GM10248 (cell line): ENCODE measurements around the gene CHI3L2.
A peak's percentile ranks its signal among the peaks of the same experiment; 100 is the strongest.

Source experiments
- CTCF ChIA-PET: fragments of 300-600 bp; sonication (Branson Sonifier 250); formaldehyde crosslinking; extraction: SDS; loops from one replicate; lab custom pipeline; 2021; ENCODE audit warnings: antibody characterized with exemption; lab: Yijun Ruan, JAX
- POLR2A ChIA-PET: fragments of 350-650 bp; sonication (Branson Sonifier 250); formaldehyde crosslinking; extraction: SDS; loops from one replicate; lab custom pipeline; 2020; ENCODE audit warnings: antibody characterized with exemption; lab: Yijun Ruan, JAX
- DNase-seq: peaks from one replicate; pipeline ENCODE4 v3.0.0; 2012; ENCODE audit errors: extremely low spot score
- TF ChIP-seq, protein P1 (sequence below): IDR thresholded peaks from 2 replicates; pipeline ENCODE4 v1.5.1; 2012; ENCODE audit warnings: mild to moderate bottlenecking, low read depth; ENCODE audit errors: extremely low read depth, missing control alignments, control extremely low read depth

The CHI3L2 gene

DNA sequence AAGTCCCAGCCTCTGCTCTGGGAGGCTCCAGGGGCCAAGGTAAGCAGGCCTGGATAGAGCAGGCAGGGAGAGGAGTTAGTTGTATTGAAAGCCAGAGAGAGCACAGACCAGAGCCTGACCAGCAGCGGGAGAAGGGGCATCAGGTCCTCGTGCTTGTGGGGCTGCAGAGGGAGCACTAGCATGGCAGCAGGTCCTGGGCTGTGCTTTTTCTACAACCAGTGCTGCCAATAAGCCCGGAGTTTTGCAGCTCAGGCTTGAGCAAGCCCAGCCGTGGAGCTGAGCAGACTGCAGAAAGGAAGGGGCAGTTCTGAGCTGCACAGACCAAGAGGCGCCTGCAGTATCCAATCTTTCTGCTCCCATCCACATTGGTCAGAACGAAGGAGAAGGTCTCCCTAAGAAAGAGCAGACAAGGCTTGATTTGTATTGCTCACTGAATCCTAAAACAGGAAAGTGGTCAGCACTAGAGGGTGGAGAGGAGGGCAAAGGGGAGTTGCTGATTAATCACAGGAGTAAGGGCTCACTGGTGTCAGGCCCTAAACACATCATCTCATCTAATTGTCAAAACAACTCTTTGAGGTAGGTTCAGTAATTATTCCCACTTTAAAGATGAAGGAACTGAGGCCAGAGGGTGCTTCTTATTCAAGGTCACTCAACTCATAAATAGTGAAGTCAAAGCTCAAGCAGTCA is 29.8 kb upstream of the CHI3L2 start:
- no peak for DNase-seq
- POLR2A ChIA-PET = interaction anchor here (0.8 kb wide), 1 partner anchor 17 kb away, joined by 3 read pairs; no protein-coding TSS in a partner anchor
- TF ChIP-seq, protein P1, sequence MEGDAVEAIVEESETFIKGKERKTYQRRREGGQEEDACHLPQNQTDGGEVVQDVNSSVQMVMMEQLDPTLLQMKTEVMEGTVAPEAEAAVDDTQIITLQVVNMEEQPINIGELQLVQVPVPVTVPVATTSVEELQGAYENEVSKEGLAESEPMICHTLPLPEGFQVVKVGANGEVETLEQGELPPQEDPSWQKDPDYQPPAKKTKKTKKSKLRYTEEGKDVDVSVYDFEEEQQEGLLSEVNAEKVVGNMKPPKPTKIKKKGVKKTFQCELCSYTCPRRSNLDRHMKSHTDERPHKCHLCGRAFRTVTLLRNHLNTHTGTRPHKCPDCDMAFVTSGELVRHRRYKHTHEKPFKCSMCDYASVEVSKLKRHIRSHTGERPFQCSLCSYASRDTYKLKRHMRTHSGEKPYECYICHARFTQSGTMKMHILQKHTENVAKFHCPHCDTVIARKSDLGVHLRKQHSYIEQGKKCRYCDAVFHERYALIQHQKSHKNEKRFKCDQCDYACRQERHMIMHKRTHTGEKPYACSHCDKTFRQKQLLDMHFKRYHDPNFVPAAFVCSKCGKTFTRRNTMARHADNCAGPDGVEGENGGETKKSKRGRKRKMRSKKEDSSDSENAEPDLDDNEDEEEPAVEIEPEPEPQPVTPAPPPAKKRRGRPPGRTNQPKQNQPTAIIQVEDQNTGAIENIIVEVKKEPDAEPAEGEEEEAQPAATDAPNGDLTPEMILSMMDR = peak; percentile 61
- CTCF ChIA-PET = interaction anchor here (0.6 to 12.7 kb wide), 14 partner anchors 10 to 572 kb away, joined by 3 to 158 read pairs (median 4); no protein-coding TSS in a partner anchor

DNA sequence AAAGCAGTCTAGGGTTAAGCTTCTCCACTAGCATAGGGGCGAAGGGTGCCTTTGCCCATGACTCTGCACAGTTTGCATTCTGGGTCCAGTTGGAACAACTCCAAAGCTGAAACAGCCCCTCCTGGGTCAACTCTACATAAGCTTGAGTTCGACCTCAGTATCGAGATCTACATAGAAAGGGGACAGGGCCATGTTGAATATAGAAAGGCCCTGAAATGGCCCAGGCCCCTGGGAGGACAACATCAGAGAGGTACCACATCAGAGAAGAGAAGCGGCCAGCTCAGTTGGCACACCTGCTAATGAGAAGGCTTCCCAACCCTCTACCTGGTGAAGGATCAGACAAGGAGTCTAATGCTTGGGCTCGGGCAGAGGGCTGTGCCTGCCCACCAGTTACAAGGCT is 28.7 kb upstream of the CHI3L2 start:
- ChIA-PET CTCF (interaction anchor here (0.8 to 12.7 kb wide), 17 partner anchors 9 to 571 kb away, joined by 3 to 158 read pairs (median 4); no protein-coding TSS in a partner anchor), POLR2A (no interaction called here)
- TF ChIP-seq, protein P1 = no peak
- no peak for DNase-seq

DNA sequence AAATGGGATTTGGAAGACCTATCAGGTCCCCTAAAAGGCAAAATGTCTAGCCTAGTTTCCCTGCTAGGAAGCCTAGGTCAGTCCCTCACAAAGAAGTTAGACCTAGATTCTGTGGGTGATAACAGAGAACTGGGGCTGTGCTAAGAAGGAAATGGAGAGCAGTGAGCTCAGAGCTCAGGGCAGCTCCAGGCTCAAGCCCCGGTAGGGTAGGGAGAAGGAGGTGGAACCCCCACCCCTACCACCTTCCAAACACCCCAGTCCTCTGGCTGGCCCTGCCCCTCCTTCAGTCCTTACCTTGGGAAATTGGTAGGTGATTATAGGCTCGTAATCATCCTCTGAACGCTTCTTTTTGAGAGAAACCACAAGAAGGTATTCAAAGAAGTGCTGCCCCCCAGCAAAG is 28.2 kb upstream of the CHI3L2 start:
- CTCF ChIA-PET = interaction anchor here (0.9 to 12.7 kb wide), 12 partner anchors 12 to 570 kb away, joined by 3 to 158 read pairs (median 4); no protein-coding TSS in a partner anchor
- POLR2A ChIA-PET = interaction anchor here (0.6 to 0.9 kb wide), 2 partner anchors 21 to 24 kb away, joined by 4 to 6 read pairs; no protein-coding TSS in a partner anchor
- DNase-seq = no peak
- TF ChIP-seq, protein P1 = no peak

DNA sequence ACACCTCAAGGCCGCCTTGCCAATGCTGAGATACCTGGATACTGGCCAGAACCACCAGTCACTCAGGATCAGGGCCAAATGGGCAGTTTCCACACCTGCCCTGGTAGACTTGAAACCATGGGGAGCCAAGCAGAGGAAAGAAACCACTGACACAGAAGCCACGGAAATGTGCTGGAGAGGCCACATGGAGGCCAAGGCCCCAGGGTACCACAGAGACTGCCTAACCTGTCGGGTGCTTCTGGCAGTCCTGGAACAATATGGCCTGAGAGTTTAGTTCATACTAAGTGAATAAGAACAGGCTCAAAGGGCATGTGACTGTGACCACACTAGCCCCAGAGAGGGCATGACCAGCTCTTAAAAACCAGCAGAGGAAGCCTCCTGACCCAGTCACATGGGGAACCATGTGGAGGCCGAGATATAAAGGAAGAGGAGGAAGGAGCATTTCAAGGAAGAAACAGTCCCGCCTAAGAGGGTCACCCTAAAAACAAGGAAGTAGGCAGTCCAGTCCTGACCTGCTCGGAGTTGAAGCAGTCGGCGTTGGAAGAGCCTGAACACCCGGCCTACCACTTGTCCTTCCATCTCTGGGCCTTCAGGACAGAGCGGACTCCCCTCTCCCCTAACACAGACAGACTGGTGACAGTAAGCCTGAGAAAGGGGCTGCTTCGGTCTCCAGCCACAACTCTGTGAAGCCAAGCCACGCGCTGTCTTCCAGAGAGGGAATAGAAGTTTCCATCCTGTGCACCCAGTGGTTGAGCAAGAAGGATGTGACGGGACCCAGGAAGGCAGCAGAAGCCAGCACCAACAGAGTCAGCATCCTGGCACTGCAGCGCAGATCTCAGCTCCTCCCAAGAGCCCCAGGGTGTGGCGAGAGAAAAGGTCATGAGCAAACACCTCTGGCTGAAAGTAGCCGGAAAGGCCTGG is 27.4 kb upstream of the CHI3L2 start, which contains the start of gene DENND2D:
Gene DENND2D, minus strand, starts transcription at position 766 of the 921 bp plus-strand sequence. Its CDS starts 187 bp downstream, at position 579.
- POLR2A ChIA-PET = interaction anchor here (0.6 to 0.9 kb wide), 2 partner anchors 21 to 23 kb away, joined by 4 to 6 read pairs; no protein-coding TSS in a partner anchor
- TF ChIP-seq, protein P1 = no peak
- DNase-seq = no peak
- CTCF ChIA-PET = interaction anchor here (1.1 to 12.7 kb wide), 9 partner anchors 9 to 200 kb away, joined by 3 to 158 read pairs (median 5); no protein-coding TSS in a partner anchor

DNA sequence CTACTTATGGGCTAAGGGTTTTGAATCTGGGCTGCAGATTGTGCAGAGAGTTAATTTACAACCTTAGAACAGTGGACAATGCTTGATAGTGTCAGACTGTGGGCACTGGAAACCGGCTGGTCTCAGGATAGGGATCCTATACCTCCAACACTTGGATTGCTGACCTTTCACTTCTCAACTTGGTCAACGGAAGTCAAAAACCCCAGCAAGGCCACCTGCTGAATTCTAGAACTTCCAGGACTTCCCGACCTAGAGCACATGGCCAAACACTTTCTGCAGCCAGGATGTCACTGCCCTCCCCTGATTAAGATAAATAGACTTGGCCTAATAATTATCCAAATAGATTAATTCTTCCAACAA is 26.7 kb upstream of the CHI3L2 start:
- POLR2A ChIA-PET = no interaction called here
- CTCF ChIA-PET = interaction anchor here (1.2 to 12.7 kb wide), 4 partner anchors 9 to 569 kb away, joined by 3 to 158 read pairs (median 4); no protein-coding TSS in a partner anchor

More for the DNA sequence above, 26.7 kb upstream of the CHI3L2 start:
- TF ChIP-seq, protein P1 = no peak
- DNase-seq = no peak
